ENCODE measurements around the gene IL15RA. TPM values are rescaled to one million over a fixed set of nuclear protein-coding genes. Genes with fewer than 3 reads are reported as not detected.

The IL15RA gene
- total RNA-seq, 4 donors from 2014 or later = 14.4 to 62.2 (median 23.8) TPM

DNA sequence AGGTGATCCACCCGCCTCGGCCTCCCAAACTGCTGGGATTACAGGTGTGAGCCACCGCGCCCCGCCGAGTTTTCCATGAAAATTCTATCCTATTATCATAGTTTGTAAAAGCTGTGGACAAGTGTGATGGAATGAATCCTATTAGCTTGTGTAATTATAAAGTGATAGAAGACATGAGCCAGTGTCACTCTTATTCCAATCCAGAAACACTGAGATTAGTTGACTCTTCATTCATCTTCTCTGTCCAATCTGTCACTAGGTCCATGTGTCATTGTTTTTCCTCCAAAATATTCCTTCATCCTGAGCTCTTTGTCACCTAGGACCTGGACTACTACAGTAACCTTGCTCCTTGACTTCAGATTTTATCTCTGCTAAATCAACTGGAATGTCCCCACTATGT is 73.8 kb downstream of the IL15RA start:
- TF ChIP-seq, protein P1, sequence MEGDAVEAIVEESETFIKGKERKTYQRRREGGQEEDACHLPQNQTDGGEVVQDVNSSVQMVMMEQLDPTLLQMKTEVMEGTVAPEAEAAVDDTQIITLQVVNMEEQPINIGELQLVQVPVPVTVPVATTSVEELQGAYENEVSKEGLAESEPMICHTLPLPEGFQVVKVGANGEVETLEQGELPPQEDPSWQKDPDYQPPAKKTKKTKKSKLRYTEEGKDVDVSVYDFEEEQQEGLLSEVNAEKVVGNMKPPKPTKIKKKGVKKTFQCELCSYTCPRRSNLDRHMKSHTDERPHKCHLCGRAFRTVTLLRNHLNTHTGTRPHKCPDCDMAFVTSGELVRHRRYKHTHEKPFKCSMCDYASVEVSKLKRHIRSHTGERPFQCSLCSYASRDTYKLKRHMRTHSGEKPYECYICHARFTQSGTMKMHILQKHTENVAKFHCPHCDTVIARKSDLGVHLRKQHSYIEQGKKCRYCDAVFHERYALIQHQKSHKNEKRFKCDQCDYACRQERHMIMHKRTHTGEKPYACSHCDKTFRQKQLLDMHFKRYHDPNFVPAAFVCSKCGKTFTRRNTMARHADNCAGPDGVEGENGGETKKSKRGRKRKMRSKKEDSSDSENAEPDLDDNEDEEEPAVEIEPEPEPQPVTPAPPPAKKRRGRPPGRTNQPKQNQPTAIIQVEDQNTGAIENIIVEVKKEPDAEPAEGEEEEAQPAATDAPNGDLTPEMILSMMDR (IDR thresholded peaks at IDR 0.05; ENCODE audit: low read depth) = no peak

DNA sequence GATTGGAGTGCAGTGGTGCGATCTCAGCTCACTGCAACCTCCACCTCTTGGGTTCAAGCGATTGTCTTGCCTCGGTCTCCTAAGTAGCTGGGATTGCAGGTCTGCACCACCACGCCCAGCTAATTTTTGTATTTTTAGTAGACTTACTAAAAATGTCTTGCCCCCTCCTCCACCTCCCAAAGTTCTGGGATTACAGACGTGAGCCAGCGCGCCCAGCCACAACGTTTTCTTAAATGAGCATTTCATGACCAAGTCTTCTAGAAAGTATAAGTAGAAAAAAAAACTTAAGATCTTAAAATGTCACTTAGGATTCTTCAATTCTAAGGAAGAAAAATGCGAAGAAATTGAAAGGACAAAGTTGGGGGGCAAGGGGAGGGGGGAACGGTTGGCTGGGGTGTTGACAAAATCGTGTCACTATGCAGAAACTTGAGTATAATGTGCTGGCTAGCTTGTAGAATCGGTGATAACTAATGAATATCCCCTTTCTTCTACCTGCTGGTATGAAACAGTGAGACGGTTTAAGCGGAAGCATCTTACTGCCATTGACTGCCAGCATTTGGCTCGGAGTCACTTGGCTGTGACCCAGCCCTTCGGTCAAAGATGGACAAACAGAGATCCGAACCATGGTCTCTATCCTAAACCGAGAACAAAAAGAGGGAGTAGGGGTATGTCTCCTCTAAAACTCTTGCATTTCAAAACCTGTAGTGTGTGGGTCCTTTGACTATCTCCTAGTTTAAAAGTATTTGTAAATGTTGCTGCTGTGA is 74.7 kb downstream of the IL15RA start:
- TF ChIP-seq, protein P1 (IDR thresholded peaks at IDR 0.05; ENCODE audit: low read depth) = no peak

Small RNA genes lying within 50 kb of the gene (small RNA-seq; reads per million reads assigned to genes)
- not detected for gene RF00397

Other genes starting within 250 kb of the IL15RA start
- gene GDI2, start 164.1 kb downstream of the IL15RA start, total RNA-seq = 100 to 1,000 TPM; 228 to 348 (median 312) TPM
- 10 to 100 TPM in 1 of 4 donors, 1 to 10 TPM in 3; 2.8 to 11.5 (median 5.8) TPM for gene ANKRD16, start 87.7 kb downstream of the IL15RA start, total RNA-seq
- 100 to 1,000 TPM in 1 of 4 donors, 10 to 100 TPM in 3; 68.2 to 113 (median 75.7) TPM for gene FBH1, start 87.3 kb downstream of the IL15RA start, total RNA-seq
- 1 to 10 TPM in 2 of 4 donors, under 1 TPM in 1, not detected in 1; 0.34 to 2.4 (median 1.5) TPM for gene IL2RA, start 84.8 kb upstream of the IL15RA start, total RNA-seq
- 100 to 1,000 TPM in 2 of 4 donors, 10 to 100 TPM in 2; 42.3 to 134 (median 87.6) TPM for gene RBM17, start 111.5 kb upstream of the IL15RA start, total RNA-seq
- 1,000 to 10,000 TPM in 1 of 4 donors, 100 to 1,000 TPM in 3; 383 to 1,460 (median 500) TPM for gene PFKFB3, start 225.4 kb upstream of the IL15RA start, total RNA-seq

Data from subcutaneous adipose tissue (tissue), 4 donors.